Parathyroid adenoma (tissue), 2 donors: ENCODE measurements around the gene TMEM125.
A peak's percentile ranks its signal among the peaks of the same experiment; 100 is the strongest.

ENCODE experiments used
- H2AFZ ChIP-seq: fragments of 300-600 bp; sonication (generic); one replicate; pipeline ENCODE4 v1.7.0; 2017; ENCODE audit warnings: antibody characterized with exemption, mild to moderate bottlenecking
- H3K27ac ChIP-seq: fragments of 300-600 bp; sonication (generic); one replicate; pipeline ENCODE4 v1.7.0; 2017
- H3K27me3 ChIP-seq: fragments of 300-600 bp; sonication (generic); one replicate; pipeline ENCODE4 v1.7.0; 2017; ENCODE audit warnings: low read length; ENCODE audit not compliant: control insufficient read depth, insufficient read depth
- H3K36me3 ChIP-seq: fragments of 300-600 bp; sonication (generic); one replicate; pipeline ENCODE4 v1.7.0; 2017; ENCODE audit warnings: low read length; ENCODE audit not compliant: control insufficient read depth, insufficient read depth
- H3K4me1 ChIP-seq: fragments of 300-600 bp; sonication (generic); one replicate; pipeline ENCODE4 v1.7.0; 2017; ENCODE audit warnings: control low read depth
- H3K4me2 ChIP-seq: fragments of 300-600 bp; sonication (generic); one replicate; pipeline ENCODE4 v1.7.0; 2017; ENCODE audit warnings: low read length
- H3K4me3 ChIP-seq: fragments of 300-600 bp; sonication (generic); one replicate; pipeline ENCODE4 v1.7.0; 2017; ENCODE audit warnings: low read depth, low read length
- H3K79me2 ChIP-seq: fragments of 300-600 bp; sonication (generic); one replicate; pipeline ENCODE4 v1.7.0; 2017; ENCODE audit warnings: control low read depth
- H3K9ac ChIP-seq: fragments of 300-600 bp; sonication (generic); one replicate; pipeline ENCODE4 v1.7.0; 2017; ENCODE audit warnings: mild to moderate bottlenecking
- H3K9me3 ChIP-seq: fragments of 300-600 bp; sonication (generic); one replicate; pipeline ENCODE4 v1.7.0; 2017; ENCODE audit warnings: low read length; ENCODE audit not compliant: control insufficient read depth
- CTCF ChIP-seq: fragments of 300-600 bp; sonication (generic); IDR thresholded peaks from one replicate; pipeline ENCODE4 v1.7.0; 2017; ENCODE audit warnings: antibody characterized with exemption, mild to moderate bottlenecking
- donor health status: primary hyperparathyroidism.

Gene TMEM125

GRCh38 chr1:43267291-43267805 is 2.4 kb upstream of the TMEM125 start:
- Histone ChIP-seq H3K27me3 (no peaks in the 10 kb centered on the region), H3K4me1 (peaks cover 2% of the 10 kb centered on the region), H3K9me3 (no peaks in the 10 kb centered on the region), H3K36me3 (no peaks in the 10 kb centered on the region), H3K27ac (no peak overlapping the region), H3K4me2 (no peak overlapping the region), H2AFZ (no peak overlapping the region), H3K79me2 (no peaks in the 10 kb centered on the region), H3K4me3 (no peak overlapping the region), H3K9ac (no peak overlapping the region)
- no peak for TF ChIP-seq CTCF

GRCh38 chr1:43267818-43268425 is 1.9 kb upstream of the TMEM125 start:
- Histone ChIP-seq H3K4me1 (peaks cover 2% of the 10 kb centered on the region), H3K27me3 (no peaks in the 10 kb centered on the region), H3K4me3 (no peak overlapping the region), H3K9me3 (no peaks in the 10 kb centered on the region), H2AFZ (no peak overlapping the region), H3K4me2 (no peak overlapping the region), H3K27ac (no peak overlapping the region), H3K79me2 (no peaks in the 10 kb centered on the region), H3K36me3 (no peaks in the 10 kb centered on the region), H3K9ac (no peak overlapping the region)
- no peak for TF ChIP-seq CTCF

- Histone ChIP-seq H3K4me3 (peak overlapping the region; percentile 61), H3K4me1 (peaks cover 2% of the 10 kb centered on the region), H3K79me2 (no peaks in the 10 kb centered on the region), H2AFZ (peak overlapping the region; percentile 64), H3K27me3 (no peaks in the 10 kb centered on the region), H3K9ac (no peak overlapping the region), H3K27ac (no peak overlapping the region), H3K9me3 (no peaks in the 10 kb centered on the region), H3K4me2 (peak overlapping the region; percentile 64), H3K36me3 (no peaks in the 10 kb centered on the region)
- TF ChIP-seq CTCF = no peak
These were observed 775 bp downstream of the TMEM125 start for GRCh38 chr1:43270421-43271095.

GRCh38 chr1:43271186-43272118 is 1.7 kb downstream of the TMEM125 start:
- Histone ChIP-seq H3K4me3 (peak overlapping the region; percentile 61), H3K9me3 (no peaks in the 10 kb centered on the region), H3K27ac (no peak overlapping the region), H3K27me3 (no peaks in the 10 kb centered on the region), H3K4me1 (peaks cover 2% of the 10 kb centered on the region), H3K79me2 (no peaks in the 10 kb centered on the region), H3K4me2 (peak overlapping the region; percentile 64), H2AFZ (peak overlapping the region; percentile 64), H3K9ac (no peak overlapping the region), H3K36me3 (no peaks in the 10 kb centered on the region)
- TF ChIP-seq CTCF = no peak
